Activated CD8-positive, alpha-beta T cell treated with anti-CD3 and anti-CD28 coated beads, Interleukin-2, amount 10 ng/mL, durations not matched to agents 7 days and 5 days (primary cell): ENCODE data around the gene MAP1B. TPM values are rescaled to one million over a fixed set of nuclear protein-coding genes. Genes with fewer than 3 reads are reported as not detected.

Experiments used
- ATAC-seq: fragments of 150-1000 bp; cut with Tn5 transposase; one replicate; pipeline ENCODE4 v1.10.0; 2021; ENCODE audit warnings: moderate library complexity
- CTCF ChIA-PET: fragments of 350-600 bp; sonication (Branson Sonifier 250); formaldehyde crosslinking; loops from one replicate; lab custom pipeline; 2021; ENCODE audit warnings: antibody characterized with exemption; lab: Charles Lee
- POLR2A ChIA-PET: fragments of 350-600 bp; sonication (Branson Sonifier 250); formaldehyde crosslinking; loops from one replicate; lab custom pipeline; 2021; ENCODE audit warnings: antibody characterized with exemption; lab: Charles Lee
- DNase-seq: peaks from one replicate; pipeline ENCODE4 v3.0.0-alpha.2; 2020
- H3K27ac Mint-ChIP-seq: one replicate; pipeline ENCODE4 v1.8.0; 2021; ENCODE audit warnings: mild to moderate bottlenecking, mixed read lengths
- H3K27me3 Mint-ChIP-seq: one replicate; pipeline ENCODE4 v1.8.0; 2021; ENCODE audit warnings: low read depth, mixed read lengths
- H3K36me3 Mint-ChIP-seq: one replicate; pipeline ENCODE4 v1.8.0; 2021; ENCODE audit warnings: low read depth, mixed read lengths
- H3K4me1 Mint-ChIP-seq: one replicate; pipeline ENCODE4 v1.8.0; 2021; ENCODE audit warnings: low read depth, mixed read lengths
- H3K4me3 Mint-ChIP-seq: one replicate; pipeline ENCODE4 v1.8.0; 2021; ENCODE audit warnings: mild to moderate bottlenecking, mixed read lengths
- H3K9me3 Mint-ChIP-seq: one replicate; pipeline ENCODE4 v1.8.0; 2022; ENCODE audit warnings: mixed read lengths; ENCODE audit not compliant: insufficient read depth
- total RNA-seq, 2 experiments: library from RNA; stranded (reverse); gene quantifications; one replicate each; pipeline ENCODE4 v1.2.3, GENCODE V29; 2021

MAP1B gene
- total RNA-seq, 2 experiments from 2014 or later = 0.03 TPM; not detected in 1

DNA sequence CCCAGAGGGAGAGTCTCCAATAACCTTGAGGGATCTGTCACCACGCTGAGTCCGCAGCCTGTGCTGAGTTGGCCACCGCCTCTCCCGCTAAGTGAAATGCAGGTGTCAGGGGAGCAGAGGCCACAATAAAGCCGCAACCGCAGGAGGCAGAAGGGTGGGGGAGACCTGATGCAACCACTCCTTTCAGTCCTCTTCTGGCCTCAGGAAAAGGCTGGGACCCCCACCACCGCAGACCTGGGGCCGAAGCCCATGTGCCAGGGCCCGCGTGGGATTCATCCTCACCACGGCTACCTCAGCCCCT lies 576 bp downstream of the MAP1B start:
- ATAC-seq (peak; percentile 36), DNase-seq (no peak)
- H3K27ac Mint-ChIP-seq = no peak overlapping the region
- ChIA-PET POLR2A (no interaction called here), CTCF (no interaction called here)
- peak overlapping the region; percentile 28 for H3K4me3 Mint-ChIP-seq
- peaks cover 12% of the 10 kb centered on the region for H3K4me1 Mint-ChIP-seq
- H3K27me3 Mint-ChIP-seq = peaks cover 59% of the 10 kb centered on the region
- H3K9me3 Mint-ChIP-seq = no peaks in the 10 kb centered on the region
- no peaks in the 10 kb centered on the region for H3K36me3 Mint-ChIP-seq

DNA sequence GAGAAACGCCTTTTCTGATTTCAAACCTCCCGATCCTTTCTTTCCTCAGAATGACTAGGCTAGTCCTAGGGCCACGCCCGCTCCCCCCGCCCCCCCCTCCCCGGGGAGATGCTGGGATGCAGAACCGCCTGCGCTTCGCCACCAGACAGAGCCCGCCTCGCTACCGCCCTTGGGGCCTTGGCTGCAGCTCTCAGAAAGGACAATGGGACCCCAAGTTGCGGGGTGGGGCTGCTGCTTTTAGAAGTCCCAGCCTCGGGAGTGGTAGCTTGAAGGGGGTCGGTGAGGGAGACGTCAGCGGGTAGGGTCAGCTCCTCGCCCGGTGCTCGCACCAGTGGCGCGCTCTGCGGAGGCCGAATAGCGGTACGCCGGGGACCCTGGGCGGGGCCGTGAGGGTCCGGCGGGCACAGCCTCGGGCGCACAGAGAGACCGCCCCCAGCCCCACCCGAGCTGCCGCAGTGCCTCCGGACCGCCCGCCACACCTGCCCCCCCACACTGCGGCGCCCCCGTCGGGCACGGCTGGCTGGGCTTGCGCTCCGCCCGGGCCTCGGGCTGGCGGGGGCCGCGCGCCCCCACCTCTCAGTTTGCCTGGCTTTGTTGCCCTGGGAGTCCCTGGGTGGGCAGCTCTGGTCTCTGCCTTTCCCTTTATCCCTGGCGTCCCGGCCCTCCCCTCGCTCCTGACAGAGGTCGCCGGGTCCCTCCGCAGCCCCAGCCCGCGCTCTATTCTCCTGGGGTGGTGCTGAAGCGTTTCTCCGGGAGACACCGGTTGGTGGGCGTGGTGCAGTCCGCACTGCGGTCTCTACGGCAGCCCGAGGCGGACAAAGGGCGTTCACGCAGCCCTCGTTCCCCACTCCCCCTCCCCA lies 1.2 kb downstream of the MAP1B start:
- Mint-ChIP-seq H3K4me1 (peaks cover 12% of the 10 kb centered on the region), H3K27me3 (peaks cover 62% of the 10 kb centered on the region), H3K36me3 (no peaks in the 10 kb centered on the region), H3K9me3 (no peaks in the 10 kb centered on the region), H3K27ac (no peak overlapping the region), H3K4me3 (peak overlapping the region; percentile 56)
- DNase-seq = no peak
- POLR2A ChIA-PET = no interaction called here
- CTCF ChIA-PET = no interaction called here
- no peak for ATAC-seq

DNA sequence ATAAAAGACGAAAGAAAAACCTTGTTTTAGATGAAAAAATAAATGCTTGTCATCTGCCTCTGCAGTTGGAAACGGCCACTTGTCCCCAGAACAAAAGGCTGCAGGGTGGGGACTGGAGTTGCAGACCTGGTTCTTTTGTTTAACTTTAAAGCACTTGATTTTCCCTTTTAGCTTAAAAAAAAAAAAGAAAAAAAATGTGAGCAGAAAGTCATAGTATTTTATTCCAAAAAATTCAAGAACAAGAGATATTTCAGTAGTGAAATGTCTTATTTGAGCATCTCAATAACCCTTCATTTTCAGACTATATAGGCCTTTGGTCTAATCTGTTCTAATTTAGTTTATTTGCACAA lies 1.8 kb downstream of the MAP1B start:
- ChIA-PET POLR2A (no interaction called here), CTCF (no interaction called here)
- H3K9me3 Mint-ChIP-seq = no peaks in the 10 kb centered on the region
- H3K36me3 Mint-ChIP-seq = no peaks in the 10 kb centered on the region
- peaks cover 12% of the 10 kb centered on the region for H3K4me1 Mint-ChIP-seq
- H3K4me3 Mint-ChIP-seq = peak overlapping the region; percentile 56
- DNase-seq = no peak
- peaks cover 68% of the 10 kb centered on the region for H3K27me3 Mint-ChIP-seq
- ATAC-seq = no peak
- no peak overlapping the region for H3K27ac Mint-ChIP-seq

DNA sequence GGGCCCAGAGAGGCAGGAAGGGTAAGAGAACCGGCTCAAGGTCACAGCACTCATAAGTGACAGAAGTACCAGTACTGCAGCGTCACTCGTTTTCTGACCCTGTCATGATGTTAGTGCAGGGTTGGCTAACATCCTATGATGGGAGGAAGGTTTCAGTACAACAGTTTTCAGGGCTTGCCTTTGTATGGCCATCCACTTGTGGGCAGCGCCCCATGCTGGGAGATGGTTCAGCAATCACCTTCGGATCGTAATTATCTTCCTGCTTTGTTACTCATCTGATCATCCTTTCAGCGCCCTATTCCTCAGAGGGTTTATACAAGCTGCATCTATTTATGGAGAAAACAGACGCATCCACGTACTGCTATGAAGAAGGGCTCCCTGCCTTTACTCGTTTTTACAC lies 2.4 kb downstream of the MAP1B start:
- peaks cover 63% of the 10 kb centered on the region for H3K27me3 Mint-ChIP-seq
- DNase-seq = no peak
- POLR2A ChIA-PET = no interaction called here
- CTCF ChIA-PET = no interaction called here
- H3K4me3 Mint-ChIP-seq = no peak overlapping the region
- no peaks in the 10 kb centered on the region for H3K36me3 Mint-ChIP-seq
- ATAC-seq = no peak
- H3K4me1 Mint-ChIP-seq = peaks cover 12% of the 10 kb centered on the region
- no peaks in the 10 kb centered on the region for H3K9me3 Mint-ChIP-seq
- H3K27ac Mint-ChIP-seq = no peak overlapping the region

DNA sequence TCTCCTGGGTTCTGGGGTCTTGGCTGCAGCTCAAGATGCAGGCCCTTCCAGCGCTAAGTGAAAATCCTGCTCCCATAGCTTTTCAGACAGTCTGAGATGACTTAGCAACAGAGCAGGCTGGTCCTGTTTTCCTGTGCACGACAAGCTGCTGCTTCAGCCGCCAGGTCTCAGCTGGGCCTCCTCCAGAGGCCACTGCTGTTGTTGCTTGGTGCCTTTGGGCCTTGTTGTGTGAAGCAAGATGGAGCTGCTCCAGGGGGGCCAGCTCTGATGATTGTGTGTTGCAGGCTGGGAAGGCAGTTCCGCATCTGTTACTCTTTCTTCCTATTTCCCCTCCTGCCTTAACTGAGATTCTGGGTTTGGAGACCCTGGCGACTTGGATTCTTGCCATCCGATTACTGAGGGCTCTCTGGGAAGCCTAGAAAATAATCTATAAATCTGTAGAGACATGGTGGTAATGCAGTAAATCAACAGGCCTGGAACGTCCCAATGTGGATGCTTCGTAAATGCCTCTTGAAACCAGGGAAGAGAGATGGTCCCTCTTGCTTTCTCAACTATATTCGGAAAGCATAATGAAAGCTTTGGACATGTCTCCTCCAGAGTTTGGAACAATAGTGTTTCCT lies 3.2 kb downstream of the MAP1B start:
- no peak for DNase-seq
- H3K36me3 Mint-ChIP-seq = no peaks in the 10 kb centered on the region
- peaks cover 12% of the 10 kb centered on the region for H3K4me1 Mint-ChIP-seq
- H3K9me3 Mint-ChIP-seq = no peaks in the 10 kb centered on the region
- H3K27me3 Mint-ChIP-seq = peaks cover 65% of the 10 kb centered on the region
- CTCF ChIA-PET = no interaction called here
- POLR2A ChIA-PET = interaction anchor here (0.6 to 0.7 kb wide), 2 partner anchors 174 to 913 kb away, joined by 3 to 5 read pairs; no protein-coding TSS in a partner anchor
- no peak overlapping the region for H3K27ac Mint-ChIP-seq
- ATAC-seq = no peak
- H3K4me3 Mint-ChIP-seq = no peak overlapping the region

DNA sequence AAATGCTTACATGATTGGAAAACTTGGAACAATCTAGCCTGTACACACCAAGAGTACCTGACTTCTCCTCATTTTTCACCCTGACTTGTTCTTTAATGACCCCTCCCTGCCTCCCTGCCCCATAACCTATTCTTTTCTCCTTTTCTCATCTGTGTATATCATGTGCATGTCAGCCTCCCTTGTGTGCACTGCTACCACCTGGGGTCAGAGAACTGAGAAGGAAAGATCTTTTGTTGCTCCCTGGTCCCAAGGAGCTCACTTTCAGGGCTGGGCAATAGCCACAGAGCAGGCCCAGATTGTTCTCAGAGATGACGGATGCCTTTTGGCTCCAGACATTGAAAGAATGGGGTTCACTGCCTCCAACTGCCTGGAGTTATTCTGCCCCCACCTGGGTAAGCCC lies 5.1 kb downstream of the MAP1B start:
- DNase-seq (no peak), ATAC-seq (no peak)
- POLR2A ChIA-PET = no interaction called here
- CTCF ChIA-PET = no interaction called here
- no peak overlapping the region for H3K27ac Mint-ChIP-seq
- H3K4me3 Mint-ChIP-seq = no peak overlapping the region
- H3K27me3 Mint-ChIP-seq = peaks cover 64% of the 10 kb centered on the region
- H3K36me3 Mint-ChIP-seq = no peaks in the 10 kb centered on the region
- peaks cover 9% of the 10 kb centered on the region for H3K4me1 Mint-ChIP-seq
- no peaks in the 10 kb centered on the region for H3K9me3 Mint-ChIP-seq

DNA sequence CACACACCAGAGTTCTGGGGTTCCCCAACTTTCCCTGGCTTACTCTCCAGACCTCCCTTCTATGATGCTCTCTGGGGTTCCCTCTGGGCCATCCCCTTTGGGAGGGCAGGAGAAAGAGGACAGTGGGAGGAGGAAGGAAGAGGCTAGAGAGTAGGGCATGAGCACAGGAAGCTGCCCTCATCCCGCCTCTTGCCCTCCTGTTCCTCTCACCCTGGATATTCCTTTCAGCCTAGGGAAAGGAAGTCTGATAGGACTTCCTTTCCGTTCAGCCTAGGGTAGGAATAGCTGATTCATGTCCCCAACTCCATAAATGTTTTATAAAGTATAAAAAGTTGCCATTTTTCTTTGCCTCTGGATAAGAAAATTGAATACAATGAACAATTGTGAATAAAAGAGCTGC lies 7.4 kb downstream of the MAP1B start:
- ATAC-seq (no peak), DNase-seq (no peak)
- H3K4me1 Mint-ChIP-seq = no peaks in the 10 kb centered on the region
- ChIA-PET CTCF (no interaction called here), POLR2A (no interaction called here)
- no peaks in the 10 kb centered on the region for H3K9me3 Mint-ChIP-seq
- peaks cover 65% of the 10 kb centered on the region for H3K27me3 Mint-ChIP-seq
- H3K4me3 Mint-ChIP-seq = no peak overlapping the region
- no peak overlapping the region for H3K27ac Mint-ChIP-seq
- H3K36me3 Mint-ChIP-seq = no peaks in the 10 kb centered on the region

DNA sequence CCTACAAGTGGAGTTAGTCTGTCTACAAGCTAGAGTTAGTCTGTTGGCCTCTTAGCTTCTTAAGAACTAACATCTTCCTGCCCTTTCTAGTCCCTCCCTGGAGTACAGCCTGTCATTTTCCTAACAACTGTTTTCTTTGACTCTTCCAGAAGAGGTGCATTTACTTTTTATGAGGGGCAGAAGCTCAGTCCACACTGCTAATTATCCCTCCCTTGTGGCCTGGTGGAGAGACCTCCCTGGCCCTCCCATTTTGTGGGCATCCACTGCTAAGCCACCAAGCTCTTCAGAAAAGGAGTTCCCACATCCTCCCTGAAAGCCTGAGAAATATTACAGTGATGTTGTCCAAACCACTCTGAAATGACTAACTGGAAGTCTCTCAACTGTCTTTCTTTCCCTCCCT lies 8.0 kb downstream of the MAP1B start:
- Mint-ChIP-seq H3K27ac (no peak overlapping the region), H3K9me3 (no peaks in the 10 kb centered on the region), H3K36me3 (no peaks in the 10 kb centered on the region), H3K27me3 (peaks cover 60% of the 10 kb centered on the region), H3K4me3 (no peak overlapping the region), H3K4me1 (no peaks in the 10 kb centered on the region)
- DNase-seq (no peak), ATAC-seq (no peak)
- POLR2A ChIA-PET = no interaction called here
- CTCF ChIA-PET = no interaction called here

DNA sequence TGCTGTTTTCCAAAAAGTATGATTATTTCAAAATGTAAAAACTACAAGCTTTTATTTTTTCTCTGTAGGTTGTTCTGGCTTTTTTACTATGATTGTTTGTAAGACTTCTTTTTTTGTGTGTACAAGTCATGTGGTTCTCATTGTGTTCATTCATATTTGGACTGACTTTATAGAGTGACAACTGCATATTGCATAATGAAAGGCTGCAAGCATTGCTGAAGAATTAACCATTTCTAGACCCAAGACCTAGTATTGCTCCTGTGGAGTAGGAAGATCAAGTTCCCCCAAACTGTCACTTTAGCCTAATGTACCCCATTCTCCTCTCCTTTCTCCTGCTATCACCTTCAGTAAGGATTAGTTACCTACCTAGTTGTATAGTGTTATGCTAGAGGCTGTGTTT lies 10.0 kb downstream of the MAP1B start:
- no peaks in the 10 kb centered on the region for H3K4me1 Mint-ChIP-seq
- H3K36me3 Mint-ChIP-seq = no peaks in the 10 kb centered on the region
- DNase-seq = no peak
- ChIA-PET POLR2A (no interaction called here), CTCF (no interaction called here)
- H3K27ac Mint-ChIP-seq = no peak overlapping the region
- no peak for ATAC-seq
- H3K27me3 Mint-ChIP-seq = peaks cover 49% of the 10 kb centered on the region
- H3K9me3 Mint-ChIP-seq = no peaks in the 10 kb centered on the region
- no peak overlapping the region for H3K4me3 Mint-ChIP-seq

DNA sequence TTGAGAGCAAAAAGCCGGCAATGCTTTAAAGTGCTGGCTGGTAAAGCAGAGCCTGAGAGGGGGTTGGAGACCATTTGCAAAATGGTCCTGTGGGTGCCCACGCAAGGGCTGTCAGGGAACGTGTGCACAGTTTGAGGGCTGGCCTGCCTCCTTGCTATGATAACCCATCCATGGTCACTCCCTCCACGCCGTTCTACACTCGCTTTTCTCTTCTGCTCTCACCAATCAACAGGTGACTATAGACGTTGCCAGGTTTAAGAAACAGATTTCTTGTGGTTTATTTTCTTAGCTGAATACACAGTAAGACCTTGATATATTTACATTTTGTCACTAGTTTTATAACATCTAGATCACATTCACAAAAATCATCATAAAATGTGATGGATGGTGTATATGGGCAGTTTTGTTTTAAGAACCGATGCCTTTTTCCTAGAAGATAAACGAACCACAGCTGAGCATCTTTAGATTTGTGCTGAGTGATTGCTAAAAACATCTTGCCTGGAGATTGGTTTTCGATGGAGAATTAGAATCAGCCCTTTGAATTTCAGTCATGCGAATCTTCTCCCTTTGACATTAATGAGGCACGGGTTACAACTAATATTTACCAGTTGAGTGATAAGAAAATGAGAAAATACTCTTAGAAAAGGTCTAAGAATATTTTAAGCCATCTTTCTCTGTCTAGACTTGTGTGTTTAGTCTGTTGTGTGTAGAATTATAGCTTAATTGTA lies 13.9 kb downstream of the MAP1B start:
- H3K27ac Mint-ChIP-seq = no peak overlapping the region
- no peaks in the 10 kb centered on the region for H3K4me1 Mint-ChIP-seq
- CTCF ChIA-PET = no interaction called here
- no peak for DNase-seq
- H3K4me3 Mint-ChIP-seq = no peak overlapping the region
- H3K9me3 Mint-ChIP-seq = no peaks in the 10 kb centered on the region
- H3K36me3 Mint-ChIP-seq = no peaks in the 10 kb centered on the region
- POLR2A ChIA-PET = no interaction called here
- H3K27me3 Mint-ChIP-seq = peaks cover 46% of the 10 kb centered on the region
- ATAC-seq = no peak

DNA sequence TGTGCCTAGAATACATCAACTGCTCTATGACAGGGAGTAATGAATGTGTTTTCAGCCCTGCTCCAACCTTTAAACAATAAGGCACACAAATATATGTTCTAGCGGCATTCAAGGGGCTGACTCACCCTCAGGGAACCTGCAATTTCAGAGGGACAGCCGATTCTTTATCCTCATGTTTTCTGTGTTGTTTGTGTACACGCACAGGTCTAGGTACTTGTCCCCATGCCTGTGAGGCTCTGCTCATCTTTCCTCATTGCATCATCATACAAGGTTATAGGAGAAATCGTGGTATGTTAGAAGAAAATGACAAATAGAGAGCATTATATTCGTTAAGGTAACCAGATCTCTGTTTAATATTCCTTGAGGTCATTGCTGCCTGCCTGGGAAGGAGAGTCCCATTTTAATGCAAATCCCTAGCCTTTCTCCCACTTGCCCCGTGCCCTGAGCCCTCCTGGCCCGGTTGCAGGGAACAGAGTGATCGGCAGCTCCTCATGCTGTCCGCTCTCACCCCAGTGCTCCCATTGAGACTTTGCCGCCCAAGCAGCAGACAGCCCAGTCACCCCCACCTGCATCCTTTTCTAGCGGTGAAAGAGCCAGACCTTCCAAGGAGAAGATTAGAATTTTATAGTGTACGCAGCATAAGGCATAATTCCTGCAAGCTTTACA lies 14.6 kb downstream of the MAP1B start:
- H3K4me3 Mint-ChIP-seq = no peak overlapping the region
- no peaks in the 10 kb centered on the region for H3K9me3 Mint-ChIP-seq
- no peak overlapping the region for H3K27ac Mint-ChIP-seq
- H3K36me3 Mint-ChIP-seq = no peaks in the 10 kb centered on the region
- peaks cover 47% of the 10 kb centered on the region for H3K27me3 Mint-ChIP-seq
- ChIA-PET CTCF (no interaction called here), POLR2A (no interaction called here)
- H3K4me1 Mint-ChIP-seq = no peaks in the 10 kb centered on the region
- ATAC-seq = no peak
- no peak for DNase-seq

DNA sequence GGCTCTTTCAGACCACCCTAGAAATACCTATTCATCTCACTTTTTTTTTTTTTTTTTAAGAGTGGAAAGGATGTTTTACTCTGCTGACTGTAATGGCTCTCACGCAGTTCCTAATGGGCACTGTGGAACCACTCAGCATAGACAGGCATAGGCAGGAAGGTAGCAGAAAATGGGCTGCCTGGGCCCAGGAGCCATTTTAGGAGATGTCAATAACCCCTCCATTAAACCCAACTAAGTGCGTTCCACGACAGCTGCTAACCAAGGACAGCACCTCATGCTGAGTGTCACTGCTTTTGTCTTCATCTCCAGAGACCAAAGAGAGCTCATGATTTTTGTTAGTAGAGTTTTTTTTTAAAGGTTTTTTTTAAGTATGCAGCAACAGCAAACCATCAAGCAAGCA lies 15.3 kb downstream of the MAP1B start:
- Mint-ChIP-seq H3K4me1 (no peaks in the 10 kb centered on the region), H3K9me3 (no peaks in the 10 kb centered on the region), H3K36me3 (no peaks in the 10 kb centered on the region), H3K27me3 (peaks cover 44% of the 10 kb centered on the region), H3K27ac (no peak overlapping the region), H3K4me3 (no peak overlapping the region)
- DNase-seq (no peak), ATAC-seq (no peak)
- ChIA-PET POLR2A (no interaction called here), CTCF (no interaction called here)
